Hematopoietic multipotent progenitor cell (in vitro differentiated cells): ENCODE results near the gene RASEF. TPM values are rescaled to one million over a fixed set of nuclear protein-coding genes. Genes with fewer than 3 reads are reported as not detected.
"Not testable (repeated sequence)": the region's sequence is repeated elsewhere in the genome, so short reads cannot be mapped to it uniquely, and the experiment has no call there.

Experiments
- DNase-seq, 3 donors: peaks; one replicate each; pipeline ENCODE4 v3.0.0-alpha.2; 2011 to 2015; ENCODE audit warnings: low read depth in 2 of 3, low spot score in 2 of 3
- total RNA-seq: library from RNA; depleted of rRNA; stranded (reverse); fragments of >200 nt; gene quantifications from one replicate; pipeline ENCODE4 v1.2.3, GENCODE V29; 2012

RASEF gene
- total RNA-seq: under 0.01 TPM

- DNase-seq: no peak
These were observed at the start of gene RASEF for GRCh38 chr9:83062651-83063527. Gene RASEF, minus strand, starts transcription at chr9:83063142. Its CDS starts 275 bp downstream, at chr9:83062867.

GRCh38 chr9:83111169-83111568 is 48.2 kb upstream of the RASEF start:
- DNase-seq: no peak

GRCh38 chr9:83109296-83109695 is 46.4 kb upstream of the RASEF start:
- DNase-seq: no peak

- no peak for DNase-seq
These were observed 45.3 kb upstream of the RASEF start for GRCh38 chr9:83108208-83108607.

GRCh38 chr9:83106772-83107171 is 43.8 kb upstream of the RASEF start:
- no peak for DNase-seq

- DNase-seq: no peak
These were observed 43.3 kb upstream of the RASEF start for GRCh38 chr9:83106263-83106662.

- DNase-seq: no peak
These were observed 34.7 kb upstream of the RASEF start for GRCh38 chr9:83097633-83098032.

GRCh38 chr9:83093311-83093710 is 30.4 kb upstream of the RASEF start:
- DNase-seq: not testable (repeated sequence)

- no peak for DNase-seq
These were observed 18.9 kb upstream of the RASEF start for GRCh38 chr9:83081846-83082245.

GRCh38 chr9:83081010-83081409 is 18.1 kb upstream of the RASEF start:
- DNase-seq: no peak

GRCh38 chr9:83075932-83076331 is 13.0 kb upstream of the RASEF start:
- not testable (repeated sequence) for DNase-seq

- not testable (repeated sequence) for DNase-seq
These were observed 9.6 kb upstream of the RASEF start for GRCh38 chr9:83072498-83072897.

- DNase-seq: no peak
These were observed 8.7 kb upstream of the RASEF start for GRCh38 chr9:83071626-83072025.

- DNase-seq: no peak
These were observed 7.3 kb upstream of the RASEF start for GRCh38 chr9:83070261-83070660.

- DNase-seq: no peak
These were observed 6.7 kb upstream of the RASEF start for GRCh38 chr9:83069651-83070050.

GRCh38 chr9:83068414-83068813 is 5.5 kb upstream of the RASEF start:
- no peak for DNase-seq

- DNase-seq: no peak
These were observed 4.6 kb upstream of the RASEF start for GRCh38 chr9:83067579-83067978.

GRCh38 chr9:83066771-83067170 is 3.8 kb upstream of the RASEF start:
- DNase-seq: no peak

GRCh38 chr9:83065233-83065632 is 2.3 kb upstream of the RASEF start:
- DNase-seq: no peak

- no peak for DNase-seq
These were observed 822 bp downstream of the RASEF start for GRCh38 chr9:83061990-83062650.

- no peak for DNase-seq
These were observed 1.9 kb downstream of the RASEF start for GRCh38 chr9:83061036-83061435.

GRCh38 chr9:83060556-83060955 is 2.4 kb downstream of the RASEF start:
- DNase-seq: no peak
